VCaP (cell line): ENCODE results near the gene NRARP.
A peak's percentile ranks its signal among the peaks of the same experiment; 100 is the strongest.

ENCODE experiments used
- H3K27ac ChIP-seq: fragments of 450-650 bp; 2 replicates; pipeline ENCODE4 v1.5.1; 2017
- TF ChIP-seq, protein P1 (sequence below): fragments of 450-650 bp; conservative IDR thresholded peaks from 2 replicates; pipeline ENCODE4 v1.5.1; 2017; ENCODE audit warnings: mild to moderate bottlenecking, moderate library complexity

Gene NRARP

DNA sequence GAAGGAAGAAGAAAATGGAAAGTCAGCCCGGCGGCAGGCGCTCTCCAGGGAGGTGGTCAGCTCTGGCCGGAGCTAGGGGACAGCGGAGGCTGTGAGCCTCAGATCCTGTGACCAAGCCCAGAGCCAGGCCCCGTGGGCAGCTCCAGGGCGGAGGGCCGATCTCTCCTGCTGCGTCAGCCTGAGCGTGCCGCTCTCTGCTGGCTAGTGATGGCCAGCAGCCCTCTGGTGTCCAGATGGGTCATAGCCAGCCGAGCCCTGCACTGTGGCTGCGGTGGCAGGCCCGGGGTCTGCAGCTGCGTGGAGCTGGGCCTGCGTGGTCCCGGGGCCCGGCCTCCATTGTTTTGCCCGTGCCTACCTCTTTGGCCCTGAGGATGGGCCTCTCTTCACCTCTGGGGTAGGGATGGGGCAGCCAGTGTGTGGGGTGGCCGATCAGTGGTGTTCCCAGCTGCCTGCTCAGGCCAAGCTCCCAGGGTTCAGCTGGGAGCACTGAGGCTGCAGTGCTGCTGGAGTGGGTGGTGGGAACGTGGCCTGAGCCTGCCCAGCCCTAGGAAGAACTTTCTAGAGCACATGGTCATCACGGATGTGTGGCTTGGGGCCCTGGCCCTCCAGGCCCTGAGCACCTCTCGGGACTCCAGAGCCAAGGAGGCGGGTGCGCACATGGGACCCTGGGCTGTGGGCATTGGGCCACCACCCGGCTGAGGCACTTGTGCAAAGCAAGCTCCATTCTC, 17.1 kb upstream of the NRARP start:
- TF ChIP-seq, protein P1, sequence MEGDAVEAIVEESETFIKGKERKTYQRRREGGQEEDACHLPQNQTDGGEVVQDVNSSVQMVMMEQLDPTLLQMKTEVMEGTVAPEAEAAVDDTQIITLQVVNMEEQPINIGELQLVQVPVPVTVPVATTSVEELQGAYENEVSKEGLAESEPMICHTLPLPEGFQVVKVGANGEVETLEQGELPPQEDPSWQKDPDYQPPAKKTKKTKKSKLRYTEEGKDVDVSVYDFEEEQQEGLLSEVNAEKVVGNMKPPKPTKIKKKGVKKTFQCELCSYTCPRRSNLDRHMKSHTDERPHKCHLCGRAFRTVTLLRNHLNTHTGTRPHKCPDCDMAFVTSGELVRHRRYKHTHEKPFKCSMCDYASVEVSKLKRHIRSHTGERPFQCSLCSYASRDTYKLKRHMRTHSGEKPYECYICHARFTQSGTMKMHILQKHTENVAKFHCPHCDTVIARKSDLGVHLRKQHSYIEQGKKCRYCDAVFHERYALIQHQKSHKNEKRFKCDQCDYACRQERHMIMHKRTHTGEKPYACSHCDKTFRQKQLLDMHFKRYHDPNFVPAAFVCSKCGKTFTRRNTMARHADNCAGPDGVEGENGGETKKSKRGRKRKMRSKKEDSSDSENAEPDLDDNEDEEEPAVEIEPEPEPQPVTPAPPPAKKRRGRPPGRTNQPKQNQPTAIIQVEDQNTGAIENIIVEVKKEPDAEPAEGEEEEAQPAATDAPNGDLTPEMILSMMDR = peak; percentile 56
- no peak overlapping the region for H3K27ac ChIP-seq

DNA sequence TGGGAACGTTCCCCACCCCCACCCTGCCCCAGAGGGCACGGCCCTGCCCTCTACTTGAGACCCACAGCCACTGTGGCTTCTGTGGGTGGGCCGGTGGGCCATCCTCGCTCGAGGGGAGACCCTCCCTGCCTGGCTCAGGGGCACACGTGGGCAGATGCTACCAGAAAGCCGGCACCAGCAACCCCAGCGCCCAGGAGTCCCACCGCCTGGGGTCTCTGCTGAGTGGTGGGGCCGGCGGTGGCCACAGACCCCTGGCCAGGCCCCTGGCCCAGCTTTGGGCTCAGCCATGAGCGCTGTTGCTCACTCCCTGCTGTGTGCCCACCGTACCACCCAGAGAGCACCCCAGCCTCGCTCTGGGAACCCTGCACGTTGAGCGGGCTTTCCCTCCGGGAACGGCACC, 16.5 kb upstream of the NRARP start:
- TF ChIP-seq, protein P1 = no peak
- no peak overlapping the region for H3K27ac ChIP-seq

DNA sequence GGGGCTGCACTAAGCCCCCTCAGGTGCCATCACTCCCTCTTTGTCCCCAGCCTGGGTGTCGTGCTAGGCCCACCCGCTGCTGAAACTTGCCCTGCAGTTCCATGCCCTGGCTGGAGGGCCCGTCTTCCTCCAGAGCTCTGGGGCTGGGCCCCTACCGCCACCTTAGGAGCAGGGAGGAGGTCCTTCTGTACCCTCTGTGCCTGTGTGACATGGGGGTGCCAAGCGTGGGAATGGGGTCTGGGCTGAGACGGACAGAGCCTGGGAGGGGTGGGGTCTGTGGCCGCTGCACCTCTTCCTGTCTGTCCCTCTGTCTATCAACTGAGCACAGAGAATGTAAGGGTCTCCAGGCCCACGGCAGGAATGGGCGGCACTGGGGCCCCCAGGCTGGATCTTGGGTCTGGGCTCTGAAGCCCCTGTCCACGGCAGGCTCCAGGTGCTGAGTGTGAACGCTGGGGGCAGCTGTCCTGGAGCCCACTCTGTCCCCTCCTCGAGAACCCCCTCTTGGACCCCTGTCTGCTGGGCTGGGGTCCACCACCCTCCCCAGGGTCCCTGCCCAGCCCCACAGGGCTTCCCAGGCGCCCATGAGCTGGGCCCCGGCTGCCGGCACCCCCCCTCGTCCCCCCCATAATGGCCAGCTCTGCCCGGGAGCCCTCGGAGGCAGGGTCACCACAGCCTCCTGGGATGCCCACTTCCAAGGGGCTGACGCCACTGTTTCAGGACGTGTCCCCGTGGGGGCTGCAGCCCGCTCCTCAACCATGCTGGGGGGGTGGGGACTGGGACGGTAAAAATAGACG, 15.8 kb upstream of the NRARP start:
- no peak overlapping the region for H3K27ac ChIP-seq
- TF ChIP-seq, protein P1 = no peak

DNA sequence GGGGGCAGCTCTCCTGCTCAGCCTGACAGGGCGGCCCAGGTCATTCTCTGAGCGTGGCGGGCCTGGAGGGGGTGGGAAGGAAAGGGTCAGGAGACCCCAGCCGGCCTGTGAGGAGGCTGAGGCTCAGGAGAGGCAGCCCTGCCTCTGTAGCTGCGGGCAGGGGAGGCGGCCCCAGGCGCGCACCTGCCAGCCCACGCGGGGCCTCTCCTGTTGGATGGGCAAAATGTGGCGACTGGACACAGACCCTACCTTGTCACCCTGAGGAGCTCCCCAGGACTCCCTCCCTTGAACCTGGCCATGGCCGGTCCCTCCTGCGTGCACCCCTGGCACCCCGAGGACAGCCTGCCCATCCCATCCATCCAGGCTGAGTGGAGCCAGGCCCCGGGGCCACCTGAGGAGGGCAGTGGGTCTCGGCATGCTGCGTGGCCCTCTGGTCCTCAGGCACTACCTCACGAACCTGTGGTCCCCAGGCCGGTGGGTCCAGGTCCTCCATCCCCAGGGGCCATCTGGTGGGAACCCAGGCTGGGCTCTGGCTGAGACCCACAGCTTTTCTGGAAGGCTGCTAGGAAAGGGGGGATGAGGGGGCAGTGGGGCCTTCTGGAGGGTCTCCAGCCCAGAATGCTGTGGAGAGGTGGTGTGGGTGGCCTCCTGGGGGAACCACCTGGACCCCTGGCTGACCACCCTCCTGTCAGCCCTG, 15.1 kb upstream of the NRARP start:
- TF ChIP-seq, protein P1 = no peak
- no peak overlapping the region; the same call in 1 of the 2 replicates for H3K27ac ChIP-seq

DNA sequence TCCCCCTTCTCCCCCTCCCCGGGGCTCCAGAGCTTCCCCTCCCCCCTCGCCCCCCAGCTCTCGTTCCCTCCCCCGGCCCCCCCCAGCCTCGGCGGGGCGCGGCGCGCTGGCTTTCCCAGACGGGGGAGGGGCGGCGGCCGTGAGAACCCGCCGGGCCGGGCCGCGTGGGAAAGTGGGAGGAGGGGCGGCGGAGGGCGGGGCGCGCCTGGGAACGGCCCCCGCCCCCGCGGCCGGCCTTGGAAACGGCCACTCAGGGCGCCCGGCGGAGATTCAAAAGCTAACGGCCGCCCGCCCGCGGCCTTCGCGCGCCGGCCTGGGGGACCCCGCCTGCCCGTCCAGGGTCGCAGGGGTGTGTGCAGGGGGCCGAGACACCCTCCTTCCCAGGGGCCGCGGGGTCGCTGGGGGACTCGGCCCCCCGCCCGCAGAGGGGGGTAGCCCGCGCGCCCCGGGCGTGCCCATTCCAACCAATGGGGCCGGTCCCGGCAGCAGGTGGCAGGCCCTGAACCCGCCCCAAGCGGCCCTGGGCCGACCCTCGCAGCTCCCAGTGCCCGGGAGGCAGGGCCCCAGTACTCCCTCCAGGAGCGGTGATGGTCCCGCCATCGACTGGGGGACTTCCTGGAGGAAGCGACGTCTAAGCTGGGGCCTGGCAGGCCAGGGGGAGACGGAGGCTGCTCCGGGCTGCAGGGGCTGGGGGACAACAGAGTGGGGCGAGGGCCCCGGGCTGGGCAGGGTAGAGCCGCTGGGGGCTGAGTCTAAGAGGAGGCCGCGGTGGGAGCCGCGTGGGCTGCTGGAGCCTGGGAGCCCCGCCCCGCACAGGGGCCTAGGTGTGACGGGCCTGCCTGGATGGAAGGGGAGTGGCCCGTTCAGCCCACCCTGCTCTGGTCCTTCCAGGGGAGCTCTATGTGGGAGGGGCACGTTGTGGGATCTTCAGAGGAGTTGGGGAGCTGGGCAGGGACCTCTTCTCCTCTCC, 14.2 kb upstream of the NRARP start:
- H3K27ac ChIP-seq = peak overlapping the region; percentile 31; the same call in 1 of the 2 replicates
- TF ChIP-seq, protein P1 = no peak

DNA sequence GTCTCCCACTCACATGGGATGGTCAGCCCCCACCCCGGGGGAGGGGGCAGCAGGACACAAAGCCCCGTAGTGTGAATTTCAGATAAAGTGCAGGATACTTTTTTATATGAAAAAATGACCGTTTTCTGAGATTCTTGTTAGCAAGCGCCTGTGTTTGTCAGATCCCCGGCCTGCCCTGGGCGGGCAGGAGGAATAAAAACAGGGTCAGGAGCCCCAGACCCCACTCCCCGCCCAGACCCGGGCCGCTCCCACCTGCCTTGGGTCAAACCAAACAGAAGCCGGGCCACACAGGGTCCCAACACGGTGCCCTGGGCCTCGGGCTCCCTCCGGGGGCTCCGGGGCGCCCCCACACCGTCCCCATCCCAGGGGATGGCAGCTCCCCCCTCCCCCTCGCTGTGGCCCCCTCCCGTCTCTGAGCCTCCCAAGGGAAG, 13.5 kb upstream of the NRARP start:
- peak overlapping the region; percentile 31; the same call in 1 of the 2 replicates for H3K27ac ChIP-seq

More for the DNA sequence above, 13.5 kb upstream of the NRARP start:
- TF ChIP-seq, protein P1 = no peak
